GM10248 (cell line): Measurements from ENCODE around the gene LCN12.

Experiments
- CTCF ChIA-PET: fragments of 300-600 bp; sonication (Branson Sonifier 250); formaldehyde crosslinking; extraction: SDS; loops from one replicate; lab custom pipeline; 2021; ENCODE audit warnings: antibody characterized with exemption; lab: Yijun Ruan, JAX
- POLR2A ChIA-PET: fragments of 350-650 bp; sonication (Branson Sonifier 250); formaldehyde crosslinking; extraction: SDS; loops from one replicate; lab custom pipeline; 2020; ENCODE audit warnings: antibody characterized with exemption; lab: Yijun Ruan, JAX
- DNase-seq: peaks from one replicate; pipeline ENCODE4 v3.0.0; 2012; ENCODE audit errors: extremely low spot score
- CTCF ChIP-seq: IDR thresholded peaks from 2 replicates; pipeline ENCODE4 v1.5.1; 2012; ENCODE audit warnings: mild to moderate bottlenecking, low read depth; ENCODE audit errors: extremely low read depth, missing control alignments, control extremely low read depth

LCN12 gene

DNA sequence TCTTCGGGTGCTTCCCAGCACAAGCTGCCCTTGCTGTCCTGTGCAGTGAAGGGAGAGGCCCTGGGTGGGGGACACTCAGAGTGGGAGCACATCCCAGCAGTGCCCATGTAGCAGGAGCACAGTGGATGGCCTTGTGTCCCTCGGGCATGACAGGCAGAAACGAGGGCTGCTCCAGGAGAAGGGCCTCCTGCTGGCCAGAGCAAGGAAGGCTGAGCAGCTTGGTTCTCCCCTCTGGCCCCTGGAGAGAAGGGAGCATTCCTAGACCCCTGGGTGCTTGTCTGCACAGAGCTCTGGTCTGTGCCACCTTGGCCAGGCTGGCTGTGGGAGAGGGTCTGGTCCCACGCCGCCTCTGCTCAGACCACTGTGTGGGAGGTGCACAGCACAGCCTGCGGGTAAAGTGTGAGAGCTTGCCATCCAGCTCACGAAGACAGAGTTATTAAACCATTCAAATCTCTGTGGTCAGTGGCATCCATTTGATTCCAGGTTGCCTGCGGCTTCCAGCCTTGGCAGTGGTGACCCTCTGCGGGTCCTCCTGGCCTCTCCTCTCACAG lies 25.8 kb upstream of the LCN12 start:
- ChIA-PET CTCF (interaction anchor here (1.2 kb wide), 1 partner anchor 8 kb away, joined by 4 read pairs; no protein-coding TSS in a partner anchor), POLR2A (no interaction called here)
- no peak for DNase-seq
- no peak for TF ChIP-seq CTCF

- no peak for TF ChIP-seq CTCF
- DNase-seq: no peak
- ChIA-PET POLR2A (no interaction called here), CTCF (interaction anchor here (1.2 kb wide), 1 partner anchor 9 kb away, joined by 4 read pairs; no protein-coding TSS in a partner anchor)
Observed at GRCh38 chr9:136926749-136927148, 25.3 kb upstream of the LCN12 start.

GRCh38 chr9:136927343-136928271 lies 24.5 kb upstream of the LCN12 start:
- ChIA-PET POLR2A (no interaction called here), CTCF (interaction anchor here (1.2 to 1.6 kb wide), 2 partner anchors 7 to 10 kb away, joined by 3 to 4 read pairs; no protein-coding TSS in a partner anchor)
- TF ChIP-seq CTCF: no peak
- no peak for DNase-seq

DNA sequence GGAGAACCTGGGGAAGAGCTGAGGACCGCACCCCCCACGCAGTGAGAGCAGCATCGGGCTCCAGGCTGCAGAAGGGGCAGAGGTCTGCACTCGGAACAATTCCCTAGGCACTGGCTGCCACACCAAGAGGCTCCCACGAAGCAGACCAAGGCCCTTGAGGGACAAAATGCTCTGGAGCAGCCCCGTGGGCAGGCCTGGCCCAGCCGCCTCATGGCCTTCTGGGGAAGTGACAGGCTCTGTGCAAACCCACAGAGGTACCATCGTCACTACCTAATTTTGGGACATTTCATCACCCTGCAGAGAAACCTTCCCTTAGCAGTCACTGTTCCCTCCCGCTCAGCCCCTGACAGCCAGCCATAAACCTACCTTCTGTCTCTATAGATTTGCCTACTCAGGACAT lies 23.5 kb upstream of the LCN12 start:
- POLR2A ChIA-PET: no interaction called here
- no peak for DNase-seq
- CTCF ChIA-PET: interaction anchor here (0.6 to 1.6 kb wide), 2 partner anchors 8 to 33 kb away, joined by 3 read pairs; no protein-coding TSS in a partner anchor
- TF ChIP-seq CTCF: no peak

DNA sequence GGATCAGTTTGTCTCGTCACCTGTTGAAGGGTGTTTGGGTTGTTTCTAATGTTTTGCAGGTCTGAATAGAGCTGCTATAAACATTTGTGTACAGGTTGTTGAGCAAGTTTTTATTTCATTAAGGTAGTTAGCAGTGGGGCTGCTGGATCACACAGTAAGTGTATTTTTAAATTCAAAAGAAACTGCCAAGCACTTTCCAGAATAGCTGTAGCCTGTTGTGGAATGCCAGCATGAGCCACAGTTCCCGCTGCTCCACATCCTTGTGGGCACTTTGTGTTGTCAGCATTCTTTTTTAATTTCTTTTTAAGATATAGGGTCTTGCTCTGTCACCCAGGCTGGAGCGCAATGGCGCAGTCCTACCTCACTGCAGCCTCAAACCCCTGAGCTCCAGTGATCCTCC lies 22.1 kb upstream of the LCN12 start:
- CTCF ChIA-PET: interaction anchor here (1.2 kb wide), 1 partner anchor 14 kb away, joined by 4 read pairs; the partner anchor contains the start of gene FBXW5
- POLR2A ChIA-PET: no interaction called here
- no peak for DNase-seq
- TF ChIP-seq CTCF: no peak

GRCh38 chr9:136931611-136932130 lies 20.4 kb upstream of the LCN12 start:
- ChIA-PET CTCF (interaction anchor here (0.7 to 2.0 kb wide), 3 partner anchors 12 to 104 kb away, joined by 3 to 8 read pairs (median 3); partner anchors contain the start of gene FBXW5), POLR2A (interaction anchor here (0.7 kb wide), 1 partner anchor 115 kb away, joined by 5 read pairs; no protein-coding TSS in a partner anchor)
- no peak for DNase-seq
- TF ChIP-seq CTCF: no peak
